HG03520 (cell line): Measurements from ENCODE around the gene DDX4.

Source experiments
- ATAC-seq: cut with Tn5 transposase; IDR thresholded peaks from one replicate; pipeline ENCODE4 v1.9.1; 2021; ENCODE audit warnings: mild to moderate bottlenecking, moderate library complexity; ENCODE audit not compliant: unreplicated experiment

DDX4 gene

GRCh38 chr5:55864606-55865541 is 127.0 kb downstream of the DDX4 start:
- ATAC-seq: no peak

- ATAC-seq: no peak
Observed at GRCh38 chr5:55865831-55866230, 128.0 kb downstream of the DDX4 start.

DNA sequence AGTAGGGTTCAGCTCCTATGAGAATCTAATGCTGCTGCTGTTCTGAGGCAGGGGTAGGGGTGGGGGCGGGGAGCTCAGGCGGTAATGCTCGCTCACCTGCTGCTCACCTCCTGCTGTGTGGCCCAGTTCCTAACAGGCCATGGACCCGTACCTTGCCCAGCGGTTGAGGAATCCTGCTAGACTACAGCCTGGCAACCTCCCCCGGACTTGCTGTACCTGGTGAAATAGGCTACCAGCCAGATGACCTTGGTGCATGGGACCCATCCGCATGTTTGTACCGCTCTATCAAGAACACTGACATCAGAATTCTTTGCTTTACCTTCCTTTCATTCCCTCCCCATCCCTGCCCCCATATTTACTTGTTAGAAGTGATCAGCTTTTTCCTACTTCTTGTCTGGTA is 128.6 kb downstream of the DDX4 start:
- no peak for ATAC-seq
